CD4-positive, alpha-beta T cell treated with Interleukin-17A for 4 hours (primary cell): ENCODE measurements around the gene LZTFL1.
"Not testable (repeated sequence)": the region's sequence is repeated elsewhere in the genome, so short reads cannot be mapped to it uniquely, and the experiment has no call there.

Source experiments
- DNase-seq: peaks from one replicate; pipeline ENCODE4 v3.0.0-alpha.2; 2020; ENCODE audit warnings: mixed read lengths

Gene LZTFL1

GRCh38 chr3:45864760-45865519 lies 23.0 kb upstream of the LZTFL1 start:
- no peak for DNase-seq

GRCh38 chr3:45861043-45861719 lies 19.3 kb upstream of the LZTFL1 start:
- DNase-seq = no peak

GRCh38 chr3:45860481-45860880 lies 18.6 kb upstream of the LZTFL1 start:
- no peak for DNase-seq

GRCh38 chr3:45858809-45859543 lies 17.1 kb upstream of the LZTFL1 start:
- no peak for DNase-seq

GRCh38 chr3:45857024-45857423 lies 15.1 kb upstream of the LZTFL1 start:
- not testable (repeated sequence) for DNase-seq

- DNase-seq = not testable (repeated sequence)
These were observed 14.4 kb upstream of the LZTFL1 start for GRCh38 chr3:45856323-45856722.

- no peak for DNase-seq
These were observed 10.9 kb upstream of the LZTFL1 start for GRCh38 chr3:45852828-45853227.

GRCh38 chr3:45848392-45848791 lies 6.5 kb upstream of the LZTFL1 start:
- no peak for DNase-seq

- DNase-seq = no peak
These were observed 2.7 kb upstream of the LZTFL1 start for GRCh38 chr3:45844616-45845015.

- no peak for DNase-seq
These were observed 1.1 kb upstream of the LZTFL1 start for GRCh38 chr3:45842851-45843625.

GRCh38 chr3:45841420-45841756 lies 531 bp downstream of the LZTFL1 start:
- peak; percentile 40 for DNase-seq

GRCh38 chr3:45838466-45838865 lies 3.5 kb downstream of the LZTFL1 start:
- DNase-seq = no peak

- DNase-seq = no peak
These were observed 9.2 kb downstream of the LZTFL1 start for GRCh38 chr3:45832699-45833098.

GRCh38 chr3:45830121-45830520 lies 11.8 kb downstream of the LZTFL1 start:
- DNase-seq = no peak

GRCh38 chr3:45826908-45827307 lies 15.0 kb downstream of the LZTFL1 start:
- DNase-seq = no peak

GRCh38 chr3:45826321-45826720 lies 15.6 kb downstream of the LZTFL1 start:
- no peak for DNase-seq

GRCh38 chr3:45821127-45821526 lies 20.8 kb downstream of the LZTFL1 start:
- DNase-seq = no peak

- no peak for DNase-seq
These were observed 22.4 kb downstream of the LZTFL1 start for GRCh38 chr3:45819543-45819942.

- no peak for DNase-seq
These were observed 23.9 kb downstream of the LZTFL1 start for GRCh38 chr3:45817831-45818522.

GRCh38 chr3:45816544-45816943 lies 25.4 kb downstream of the LZTFL1 start:
- no peak for DNase-seq

- DNase-seq = no peak
These were observed 27.6 kb downstream of the LZTFL1 start for GRCh38 chr3:45814322-45814721.
